Measurements from ENCODE around the gene CLVS2. TPM values are rescaled to one million over a fixed set of nuclear protein-coding genes. Genes with fewer than 3 reads are reported as not detected.

CLVS2 gene
- total and polyA plus RNA-seq, 2 experiments from 2014 or later = 0.08 to 0.66 TPM

DNA sequence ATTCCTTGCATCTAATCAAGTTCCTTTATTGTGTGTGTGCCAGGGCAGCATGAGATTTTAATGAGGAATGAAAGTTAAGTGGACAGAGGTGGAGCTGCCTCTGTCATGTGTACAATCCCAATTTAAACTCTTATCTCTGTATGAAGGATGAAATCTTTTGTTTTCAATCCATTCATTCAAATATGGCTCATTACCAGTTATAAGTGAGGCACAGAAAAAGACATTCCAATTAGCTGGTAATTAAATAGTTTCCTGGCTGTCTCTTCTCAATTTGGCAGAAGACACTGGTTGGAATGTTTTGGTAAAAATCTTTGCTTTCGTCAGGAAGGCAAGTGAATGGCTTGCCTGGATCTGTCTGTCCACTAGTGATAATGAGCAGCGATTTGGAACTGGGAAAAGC, 46.4 kb downstream of the CLVS2 start (continued):
- TF ChIP-seq, protein P1, sequence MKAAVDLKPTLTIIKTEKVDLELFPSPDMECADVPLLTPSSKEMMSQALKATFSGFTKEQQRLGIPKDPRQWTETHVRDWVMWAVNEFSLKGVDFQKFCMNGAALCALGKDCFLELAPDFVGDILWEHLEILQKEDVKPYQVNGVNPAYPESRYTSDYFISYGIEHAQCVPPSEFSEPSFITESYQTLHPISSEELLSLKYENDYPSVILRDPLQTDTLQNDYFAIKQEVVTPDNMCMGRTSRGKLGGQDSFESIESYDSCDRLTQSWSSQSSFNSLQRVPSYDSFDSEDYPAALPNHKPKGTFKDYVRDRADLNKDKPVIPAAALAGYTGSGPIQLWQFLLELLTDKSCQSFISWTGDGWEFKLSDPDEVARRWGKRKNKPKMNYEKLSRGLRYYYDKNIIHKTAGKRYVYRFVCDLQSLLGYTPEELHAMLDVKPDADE (IDR thresholded peaks at IDR 0.05) = no peak

DNA sequence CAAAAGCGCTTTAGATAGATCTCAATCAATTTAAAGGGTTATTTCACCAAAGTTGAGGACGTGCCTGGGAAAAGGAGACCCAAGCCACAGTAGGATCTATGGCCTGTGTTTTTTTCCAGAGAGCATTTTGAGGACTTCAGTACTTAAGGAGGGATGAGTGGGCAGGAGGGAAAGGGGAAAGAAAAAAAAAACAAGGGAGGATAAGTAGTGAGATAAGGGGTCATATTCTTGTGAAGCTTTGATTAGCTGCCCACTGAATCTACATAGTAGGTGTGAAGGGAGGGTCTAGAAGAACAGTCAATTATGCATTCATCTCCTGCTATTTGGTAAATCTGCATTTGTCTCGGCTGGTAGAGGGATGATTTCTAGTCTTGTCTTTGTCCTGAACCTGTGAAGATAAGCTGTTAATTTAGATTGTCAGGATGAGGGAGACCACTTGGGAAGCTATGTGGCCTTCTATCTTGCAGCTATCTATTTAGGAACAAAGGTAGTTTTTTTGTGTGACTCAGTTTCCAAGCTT, 48.4 kb downstream of the CLVS2 start:
- no peaks in the 10 kb centered on the region for H3K27me3 Mint-ChIP-seq (ENCODE audit: insufficient read depth, low read depth, poor library complexity)
- no peak overlapping the region for H3K4me3 ChIP-seq
- no peaks in the 10 kb centered on the region for H3K36me3 Mint-ChIP-seq (ENCODE audit: low read depth)
- DNase-seq (ENCODE audit: low spot score) = no peak
- no peaks in the 10 kb centered on the region for H3K4me1 ChIP-seq (ENCODE audit: insufficient read depth)
- H3K27ac Mint-ChIP-seq = no peak overlapping the region
- H3K4me1 Mint-ChIP-seq = peaks cover 5% of the 10 kb centered on the region; the same call in 2 of the 3 replicates
- H3K9me3 Mint-ChIP-seq = no peaks in the 10 kb centered on the region
- no peak overlapping the region for H2AFZ ChIP-seq
- H3K4me3 Mint-ChIP-seq = no peak overlapping the region
- H4K20me1 ChIP-seq (replicated peaks; ENCODE audit: insufficient read depth) = no peaks in the 10 kb centered on the region
- no peaks in the 10 kb centered on the region for H3F3A ChIP-seq (replicated peaks; ENCODE audit: low read depth)
- H3K9me2 ChIP-seq (ENCODE audit: insufficient read depth) = no peaks in the 10 kb centered on the region
- H3K4me2 ChIP-seq = no peak overlapping the region
- H3K27me3 ChIP-seq (ENCODE audit: insufficient read depth) = no peaks in the 10 kb centered on the region
- H3K79me2 ChIP-seq (replicated peaks; ENCODE audit: insufficient read depth) = no peaks in the 10 kb centered on the region
- no peaks in the 10 kb centered on the region for H3K36me3 ChIP-seq (ENCODE audit: insufficient read depth)
- no peak for ATAC-seq
- H3K27ac ChIP-seq (ENCODE audit: low read depth) = no peak overlapping the region
- TF ChIP-seq, protein P1 (IDR thresholded peaks at IDR 0.05) = no peak
- TF ChIP-seq EZH2phosphoT487 (IDR thresholded peaks at IDR 0.05; ENCODE audit: unreplicated experiment) (no peak), ZNF331 (CRISPR knock-in tag; IDR thresholded peaks at IDR 0.05; ENCODE audit: low read depth) (no peak), JUNB (IDR thresholded peaks at IDR 0.05; ENCODE audit: unreplicated experiment) (no peak), POLR2AphosphoS5 (IDR thresholded peaks at IDR 0.05; ENCODE audit: low read depth) (no peak), NANOG (IDR thresholded peaks at IDR 0.05; ENCODE audit: borderline replicate concordance) (no peak), EZH2 (IDR thresholded peaks at IDR 0.05; ENCODE audit: low read depth, unreplicated experiment) (no peak), ZNF114 (CRISPR knock-in tag; IDR thresholded peaks at IDR 0.05) (no peak), STAT1 (IDR thresholded peaks at IDR 0.05; ENCODE audit: unreplicated experiment) (no peak), CREB1 (CRISPR knock-in tag; IDR thresholded peaks at IDR 0.05; ENCODE audit: low read depth) (no peak)
- TF ChIP-seq, protein P2, sequence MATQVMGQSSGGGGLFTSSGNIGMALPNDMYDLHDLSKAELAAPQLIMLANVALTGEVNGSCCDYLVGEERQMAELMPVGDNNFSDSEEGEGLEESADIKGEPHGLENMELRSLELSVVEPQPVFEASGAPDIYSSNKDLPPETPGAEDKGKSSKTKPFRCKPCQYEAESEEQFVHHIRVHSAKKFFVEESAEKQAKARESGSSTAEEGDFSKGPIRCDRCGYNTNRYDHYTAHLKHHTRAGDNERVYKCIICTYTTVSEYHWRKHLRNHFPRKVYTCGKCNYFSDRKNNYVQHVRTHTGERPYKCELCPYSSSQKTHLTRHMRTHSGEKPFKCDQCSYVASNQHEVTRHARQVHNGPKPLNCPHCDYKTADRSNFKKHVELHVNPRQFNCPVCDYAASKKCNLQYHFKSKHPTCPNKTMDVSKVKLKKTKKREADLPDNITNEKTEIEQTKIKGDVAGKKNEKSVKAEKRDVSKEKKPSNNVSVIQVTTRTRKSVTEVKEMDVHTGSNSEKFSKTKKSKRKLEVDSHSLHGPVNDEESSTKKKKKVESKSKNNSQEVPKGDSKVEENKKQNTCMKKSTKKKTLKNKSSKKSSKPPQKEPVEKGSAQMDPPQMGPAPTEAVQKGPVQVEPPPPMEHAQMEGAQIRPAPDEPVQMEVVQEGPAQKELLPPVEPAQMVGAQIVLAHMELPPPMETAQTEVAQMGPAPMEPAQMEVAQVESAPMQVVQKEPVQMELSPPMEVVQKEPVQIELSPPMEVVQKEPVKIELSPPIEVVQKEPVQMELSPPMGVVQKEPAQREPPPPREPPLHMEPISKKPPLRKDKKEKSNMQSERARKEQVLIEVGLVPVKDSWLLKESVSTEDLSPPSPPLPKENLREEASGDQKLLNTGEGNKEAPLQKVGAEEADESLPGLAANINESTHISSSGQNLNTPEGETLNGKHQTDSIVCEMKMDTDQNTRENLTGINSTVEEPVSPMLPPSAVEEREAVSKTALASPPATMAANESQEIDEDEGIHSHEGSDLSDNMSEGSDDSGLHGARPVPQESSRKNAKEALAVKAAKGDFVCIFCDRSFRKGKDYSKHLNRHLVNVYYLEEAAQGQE (IDR thresholded peaks at IDR 0.05; ENCODE audit: unreplicated experiment) = no peak
- TF ChIP-seq, protein P3, sequence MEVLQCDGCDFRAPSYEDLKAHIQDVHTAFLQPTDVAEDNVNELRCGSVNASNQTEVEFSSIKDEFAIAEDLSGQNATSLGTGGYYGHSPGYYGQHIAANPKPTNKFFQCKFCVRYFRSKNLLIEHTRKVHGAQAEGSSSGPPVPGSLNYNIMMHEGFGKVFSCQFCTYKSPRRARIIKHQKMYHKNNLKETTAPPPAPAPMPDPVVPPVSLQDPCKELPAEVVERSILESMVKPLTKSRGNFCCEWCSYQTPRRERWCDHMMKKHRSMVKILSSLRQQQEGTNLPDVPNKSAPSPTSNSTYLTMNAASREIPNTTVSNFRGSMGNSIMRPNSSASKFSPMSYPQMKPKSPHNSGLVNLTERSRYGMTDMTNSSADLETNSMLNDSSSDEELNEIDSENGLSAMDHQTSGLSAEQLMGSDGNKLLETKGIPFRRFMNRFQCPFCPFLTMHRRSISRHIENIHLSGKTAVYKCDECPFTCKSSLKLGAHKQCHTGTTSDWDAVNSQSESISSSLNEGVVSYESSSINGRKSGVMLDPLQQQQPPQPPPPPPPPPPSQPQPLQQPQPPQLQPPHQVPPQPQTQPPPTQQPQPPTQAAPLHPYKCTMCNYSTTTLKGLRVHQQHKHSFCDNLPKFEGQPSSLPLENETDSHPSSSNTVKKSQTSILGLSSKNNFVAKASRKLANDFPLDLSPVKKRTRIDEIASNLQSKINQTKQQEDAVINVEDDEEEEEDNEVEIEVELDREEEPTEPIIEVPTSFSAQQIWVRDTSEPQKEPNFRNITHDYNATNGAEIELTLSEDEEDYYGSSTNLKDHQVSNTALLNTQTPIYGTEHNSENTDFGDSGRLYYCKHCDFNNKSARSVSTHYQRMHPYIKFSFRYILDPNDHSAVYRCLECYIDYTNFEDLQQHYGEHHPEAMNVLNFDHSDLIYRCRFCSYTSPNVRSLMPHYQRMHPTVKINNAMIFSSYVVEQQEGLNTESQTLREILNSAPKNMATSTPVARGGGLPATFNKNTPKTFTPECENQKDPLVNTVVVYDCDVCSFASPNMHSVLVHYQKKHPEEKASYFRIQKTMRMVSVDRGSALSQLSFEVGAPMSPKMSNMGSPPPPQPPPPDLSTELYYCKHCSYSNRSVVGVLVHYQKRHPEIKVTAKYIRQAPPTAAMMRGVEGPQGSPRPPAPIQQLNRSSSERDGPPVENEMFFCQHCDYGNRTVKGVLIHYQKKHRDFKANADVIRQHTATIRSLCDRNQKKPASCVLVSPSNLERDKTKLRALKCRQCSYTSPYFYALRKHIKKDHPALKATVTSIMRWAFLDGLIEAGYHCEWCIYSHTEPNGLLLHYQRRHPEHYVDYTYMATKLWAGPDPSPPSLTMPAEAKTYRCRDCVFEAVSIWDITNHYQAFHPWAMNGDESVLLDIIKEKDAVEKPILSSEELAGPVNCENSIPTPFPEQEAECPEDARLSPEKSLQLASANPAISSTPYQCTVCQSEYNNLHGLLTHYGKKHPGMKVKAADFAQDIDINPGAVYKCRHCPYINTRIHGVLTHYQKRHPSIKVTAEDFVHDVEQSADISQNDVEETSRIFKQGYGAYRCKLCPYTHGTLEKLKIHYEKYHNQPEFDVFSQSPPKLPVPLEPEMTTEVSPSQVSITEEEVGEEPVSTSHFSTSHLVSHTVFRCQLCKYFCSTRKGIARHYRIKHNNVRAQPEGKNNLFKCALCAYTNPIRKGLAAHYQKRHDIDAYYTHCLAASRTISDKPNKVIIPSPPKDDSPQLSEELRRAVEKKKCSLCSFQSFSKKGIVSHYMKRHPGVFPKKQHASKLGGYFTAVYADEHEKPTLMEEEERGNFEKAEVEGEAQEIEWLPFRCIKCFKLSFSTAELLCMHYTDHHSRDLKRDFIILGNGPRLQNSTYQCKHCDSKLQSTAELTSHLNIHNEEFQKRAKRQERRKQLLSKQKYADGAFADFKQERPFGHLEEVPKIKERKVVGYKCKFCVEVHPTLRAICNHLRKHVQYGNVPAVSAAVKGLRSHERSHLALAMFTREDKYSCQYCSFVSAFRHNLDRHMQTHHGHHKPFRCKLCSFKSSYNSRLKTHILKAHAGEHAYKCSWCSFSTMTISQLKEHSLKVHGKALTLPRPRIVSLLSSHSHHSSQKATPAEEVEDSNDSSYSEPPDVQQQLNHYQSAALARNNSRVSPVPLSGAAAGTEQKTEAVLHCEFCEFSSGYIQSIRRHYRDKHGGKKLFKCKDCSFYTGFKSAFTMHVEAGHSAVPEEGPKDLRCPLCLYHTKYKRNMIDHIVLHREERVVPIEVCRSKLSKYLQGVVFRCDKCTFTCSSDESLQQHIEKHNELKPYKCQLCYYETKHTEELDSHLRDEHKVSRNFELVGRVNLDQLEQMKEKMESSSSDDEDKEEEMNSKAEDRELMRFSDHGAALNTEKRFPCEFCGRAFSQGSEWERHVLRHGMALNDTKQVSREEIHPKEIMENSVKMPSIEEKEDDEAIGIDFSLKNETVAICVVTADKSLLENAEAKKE (CRISPR knock-in tag; IDR thresholded peaks at IDR 0.05) = no peak

All from GM23338 (cell line).